GM06990 (cell line): ENCODE results near the gene RTTN.

Experiments
- DNase-seq: peaks from one replicate; pipeline ENCODE4 v3.0.0-alpha.2; 2011; ENCODE audit not compliant: insufficient read length; ENCODE audit errors: extremely low read depth
- H3K27me3 ChIP-seq: replicated peaks from 2 replicates; pipeline ENCODE4 v1.6.0; 2011; ENCODE audit warnings: low read length; ENCODE audit not compliant: control insufficient read depth, insufficient read depth
- H3K36me3 ChIP-seq: 2 replicates; pipeline ENCODE4 v1.5.1; 2011; ENCODE audit warnings: low read length; ENCODE audit not compliant: control insufficient read depth, insufficient read depth
- H3K4me3 ChIP-seq: replicated peaks from 2 replicates; pipeline ENCODE4 v1.5.1; 2011; ENCODE audit warnings: low read depth, mild to moderate bottlenecking, control low read depth, low read length
- TF ChIP-seq, protein P1 (sequence below): IDR thresholded peaks from 2 replicates; pipeline ENCODE4 v1.5.1; 2011; ENCODE audit warnings: low read length, control low read depth, mild to moderate bottlenecking, inconsistent platforms; ENCODE audit not compliant: insufficient read depth, poor library complexity, severe bottlenecking

RTTN gene

DNA sequence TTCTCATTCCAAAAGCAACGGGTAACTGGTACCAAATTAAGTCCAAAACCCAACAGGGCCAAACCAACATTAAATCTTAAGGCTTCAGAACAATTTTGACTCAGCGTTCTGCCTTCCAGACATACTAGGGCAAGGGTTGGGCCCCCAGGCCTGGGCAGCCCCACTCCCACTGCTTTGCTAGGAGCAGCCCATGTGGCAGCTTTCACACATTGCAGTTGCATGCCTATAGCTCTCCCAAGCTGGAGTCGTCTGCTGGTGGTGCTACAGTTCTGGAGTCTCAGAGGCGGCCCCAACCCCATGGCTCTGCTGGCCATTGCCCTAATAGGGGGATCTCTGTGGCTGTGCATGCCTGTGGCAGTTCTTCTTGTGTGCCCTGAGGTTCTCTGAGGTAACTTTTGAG, 220.2 kb downstream of the RTTN start:
- DNase-seq = no peak
- Histone ChIP-seq H3K36me3 (no peaks in the 10 kb centered on the region; the same call in none of the 2 replicates), H3K27me3 (no peaks in the 10 kb centered on the region), H3K4me3 (no peak overlapping the region)
- TF ChIP-seq, protein P1, sequence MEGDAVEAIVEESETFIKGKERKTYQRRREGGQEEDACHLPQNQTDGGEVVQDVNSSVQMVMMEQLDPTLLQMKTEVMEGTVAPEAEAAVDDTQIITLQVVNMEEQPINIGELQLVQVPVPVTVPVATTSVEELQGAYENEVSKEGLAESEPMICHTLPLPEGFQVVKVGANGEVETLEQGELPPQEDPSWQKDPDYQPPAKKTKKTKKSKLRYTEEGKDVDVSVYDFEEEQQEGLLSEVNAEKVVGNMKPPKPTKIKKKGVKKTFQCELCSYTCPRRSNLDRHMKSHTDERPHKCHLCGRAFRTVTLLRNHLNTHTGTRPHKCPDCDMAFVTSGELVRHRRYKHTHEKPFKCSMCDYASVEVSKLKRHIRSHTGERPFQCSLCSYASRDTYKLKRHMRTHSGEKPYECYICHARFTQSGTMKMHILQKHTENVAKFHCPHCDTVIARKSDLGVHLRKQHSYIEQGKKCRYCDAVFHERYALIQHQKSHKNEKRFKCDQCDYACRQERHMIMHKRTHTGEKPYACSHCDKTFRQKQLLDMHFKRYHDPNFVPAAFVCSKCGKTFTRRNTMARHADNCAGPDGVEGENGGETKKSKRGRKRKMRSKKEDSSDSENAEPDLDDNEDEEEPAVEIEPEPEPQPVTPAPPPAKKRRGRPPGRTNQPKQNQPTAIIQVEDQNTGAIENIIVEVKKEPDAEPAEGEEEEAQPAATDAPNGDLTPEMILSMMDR = no peak

DNA sequence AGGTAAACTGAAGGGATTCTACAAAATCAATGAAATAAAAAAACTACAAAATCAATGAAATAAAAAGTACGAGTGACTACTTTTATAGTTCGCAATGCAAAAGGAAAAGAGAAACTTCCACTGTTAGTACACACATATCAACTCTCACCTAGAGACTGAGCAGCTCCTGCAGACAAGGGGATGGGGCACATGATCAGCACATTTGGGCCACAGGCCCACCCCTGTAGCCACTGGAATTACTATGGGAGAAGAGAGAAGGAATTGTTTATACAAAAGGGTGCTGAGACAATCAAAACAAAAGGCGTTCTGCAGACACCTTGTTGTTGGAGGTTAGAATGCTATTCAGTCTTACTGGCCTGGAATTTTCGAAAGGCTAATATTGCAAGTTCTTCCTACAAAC, 223.1 kb downstream of the RTTN start:
- H3K27me3 ChIP-seq = no peaks in the 10 kb centered on the region
- no peak for DNase-seq

DNA sequence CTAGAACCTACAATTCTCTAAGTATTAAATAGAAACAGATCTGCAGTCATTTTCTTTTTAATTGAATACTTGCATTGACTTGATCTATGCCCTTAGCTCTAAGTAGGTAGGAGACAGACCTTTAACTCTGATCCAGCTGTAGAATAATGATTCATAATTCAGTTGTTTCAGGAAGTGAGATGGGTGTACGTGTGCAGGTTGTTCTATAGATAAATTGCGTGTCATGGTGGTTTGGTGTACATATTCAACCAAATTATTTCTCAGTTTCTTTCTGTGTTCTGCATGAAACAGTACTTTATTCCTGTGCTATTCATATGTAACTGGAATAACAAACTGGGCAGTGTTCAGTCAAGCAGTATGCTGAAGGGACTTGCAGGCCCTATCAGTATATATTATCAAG, 223.5 kb downstream of the RTTN start:
- TF ChIP-seq, protein P1 = no peak
- H3K27me3 ChIP-seq = no peaks in the 10 kb centered on the region
- DNase-seq = no peak
- no peaks in the 10 kb centered on the region; the same call in none of the 2 replicates for H3K36me3 ChIP-seq
- H3K4me3 ChIP-seq = no peak overlapping the region

More for the DNA sequence above, 223.1 kb downstream of the RTTN start:
- TF ChIP-seq, protein P1 = no peak
- Histone ChIP-seq H3K4me3 (no peak overlapping the region), H3K36me3 (no peaks in the 10 kb centered on the region; the same call in none of the 2 replicates)

DNA sequence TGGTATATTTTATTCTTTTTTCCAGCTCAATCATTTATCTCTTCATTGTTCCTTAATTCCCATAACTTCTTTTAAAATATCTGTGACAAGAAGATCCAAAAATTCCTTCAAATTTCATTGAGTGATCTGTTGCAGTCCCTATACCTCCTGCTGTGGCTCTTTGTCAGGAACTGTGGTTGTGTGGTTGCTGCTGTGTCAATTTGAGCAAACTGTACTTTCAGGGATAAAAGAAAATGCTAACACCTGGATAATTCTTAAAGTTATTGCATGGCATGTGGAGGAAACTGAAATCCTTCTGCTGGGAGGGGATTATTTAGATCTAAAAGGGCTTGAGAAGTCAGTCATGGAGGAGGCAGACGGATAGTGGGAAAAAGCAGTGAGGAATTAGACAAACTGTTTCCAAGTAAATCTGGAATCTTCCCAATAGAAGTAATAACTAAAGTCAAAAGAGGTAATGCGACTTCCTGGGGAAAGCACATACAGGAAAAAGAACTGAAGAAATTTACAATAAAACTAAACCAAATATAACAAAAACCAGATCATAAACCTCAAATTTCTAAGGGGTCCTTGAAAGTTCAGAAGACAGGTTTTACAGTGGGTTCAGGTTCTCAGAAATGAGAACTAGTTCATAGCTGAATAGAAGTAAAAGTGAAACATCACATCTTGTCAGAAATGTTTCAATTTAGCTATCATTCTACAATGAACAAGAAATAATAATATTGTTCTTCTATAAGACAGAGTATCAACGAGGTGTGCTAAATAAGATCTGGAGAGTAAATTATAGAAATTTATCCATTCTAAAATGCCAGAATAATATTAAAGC, 224.3 kb downstream of the RTTN start:
- TF ChIP-seq, protein P1 = no peak
- H3K36me3 ChIP-seq = no peaks in the 10 kb centered on the region; the same call in 1 of the 2 replicates
- H3K27me3 ChIP-seq = no peaks in the 10 kb centered on the region
- DNase-seq = no peak
- no peak overlapping the region for H3K4me3 ChIP-seq

DNA sequence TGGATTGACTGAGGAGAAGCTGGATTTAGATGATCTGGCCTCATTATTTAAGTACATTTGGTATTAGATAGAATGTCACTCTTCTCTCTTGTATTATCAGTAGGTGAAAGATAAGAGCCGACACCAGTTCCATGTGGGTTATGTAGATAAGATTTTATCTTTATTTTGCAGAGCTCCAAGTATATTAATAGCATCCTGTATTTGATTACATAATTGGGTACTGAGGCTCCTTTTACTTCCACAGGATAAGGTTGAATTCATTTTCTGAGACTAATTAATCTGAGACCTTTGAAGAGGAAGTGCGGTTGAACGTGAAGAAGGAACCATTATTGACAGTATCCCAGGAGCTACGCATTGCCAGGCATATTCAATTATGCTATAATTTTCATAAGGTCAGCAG, 225.0 kb downstream of the RTTN start:
- DNase-seq = no peak
- H3K27me3 ChIP-seq = no peaks in the 10 kb centered on the region
- TF ChIP-seq, protein P1 = no peak
- no peaks in the 10 kb centered on the region; the same call in 1 of the 2 replicates for H3K36me3 ChIP-seq
- no peak overlapping the region for H3K4me3 ChIP-seq
